Measurements from ENCODE around the gene ACTN4.

The ACTN4 gene

DNA sequence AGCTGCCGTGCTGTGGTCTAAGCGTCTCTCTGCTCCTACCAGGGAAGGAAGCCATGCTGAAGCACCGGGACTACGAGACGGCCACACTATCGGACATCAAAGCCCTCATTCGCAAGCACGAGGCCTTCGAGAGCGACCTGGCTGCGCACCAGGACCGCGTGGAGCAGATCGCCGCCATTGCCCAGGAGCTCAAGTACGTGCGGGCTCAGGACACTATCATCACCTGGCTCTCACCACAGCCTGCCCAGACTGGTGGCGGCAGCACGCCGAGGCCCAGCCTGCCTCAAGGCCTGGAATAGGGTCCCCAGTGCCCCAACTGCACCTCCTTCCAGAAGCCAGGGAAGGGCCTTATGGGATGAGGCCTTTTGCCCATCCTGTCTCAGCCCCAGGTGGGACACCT is 74.0 kb downstream of the ACTN4 start:
- in situ Hi-C loops (cut with HindIII; ENCODE audit: low sequenced_read_pairs): no loop called here
- H3K4me3 ChIP-seq (ENCODE audit: low read depth, low read length): no peak overlapping the region
- TF ChIP-seq, protein P1, sequence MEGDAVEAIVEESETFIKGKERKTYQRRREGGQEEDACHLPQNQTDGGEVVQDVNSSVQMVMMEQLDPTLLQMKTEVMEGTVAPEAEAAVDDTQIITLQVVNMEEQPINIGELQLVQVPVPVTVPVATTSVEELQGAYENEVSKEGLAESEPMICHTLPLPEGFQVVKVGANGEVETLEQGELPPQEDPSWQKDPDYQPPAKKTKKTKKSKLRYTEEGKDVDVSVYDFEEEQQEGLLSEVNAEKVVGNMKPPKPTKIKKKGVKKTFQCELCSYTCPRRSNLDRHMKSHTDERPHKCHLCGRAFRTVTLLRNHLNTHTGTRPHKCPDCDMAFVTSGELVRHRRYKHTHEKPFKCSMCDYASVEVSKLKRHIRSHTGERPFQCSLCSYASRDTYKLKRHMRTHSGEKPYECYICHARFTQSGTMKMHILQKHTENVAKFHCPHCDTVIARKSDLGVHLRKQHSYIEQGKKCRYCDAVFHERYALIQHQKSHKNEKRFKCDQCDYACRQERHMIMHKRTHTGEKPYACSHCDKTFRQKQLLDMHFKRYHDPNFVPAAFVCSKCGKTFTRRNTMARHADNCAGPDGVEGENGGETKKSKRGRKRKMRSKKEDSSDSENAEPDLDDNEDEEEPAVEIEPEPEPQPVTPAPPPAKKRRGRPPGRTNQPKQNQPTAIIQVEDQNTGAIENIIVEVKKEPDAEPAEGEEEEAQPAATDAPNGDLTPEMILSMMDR (IDR thresholded peaks at IDR 0.05; ENCODE audit: low read depth, low read length, missing control alignments): no peak

DNA sequence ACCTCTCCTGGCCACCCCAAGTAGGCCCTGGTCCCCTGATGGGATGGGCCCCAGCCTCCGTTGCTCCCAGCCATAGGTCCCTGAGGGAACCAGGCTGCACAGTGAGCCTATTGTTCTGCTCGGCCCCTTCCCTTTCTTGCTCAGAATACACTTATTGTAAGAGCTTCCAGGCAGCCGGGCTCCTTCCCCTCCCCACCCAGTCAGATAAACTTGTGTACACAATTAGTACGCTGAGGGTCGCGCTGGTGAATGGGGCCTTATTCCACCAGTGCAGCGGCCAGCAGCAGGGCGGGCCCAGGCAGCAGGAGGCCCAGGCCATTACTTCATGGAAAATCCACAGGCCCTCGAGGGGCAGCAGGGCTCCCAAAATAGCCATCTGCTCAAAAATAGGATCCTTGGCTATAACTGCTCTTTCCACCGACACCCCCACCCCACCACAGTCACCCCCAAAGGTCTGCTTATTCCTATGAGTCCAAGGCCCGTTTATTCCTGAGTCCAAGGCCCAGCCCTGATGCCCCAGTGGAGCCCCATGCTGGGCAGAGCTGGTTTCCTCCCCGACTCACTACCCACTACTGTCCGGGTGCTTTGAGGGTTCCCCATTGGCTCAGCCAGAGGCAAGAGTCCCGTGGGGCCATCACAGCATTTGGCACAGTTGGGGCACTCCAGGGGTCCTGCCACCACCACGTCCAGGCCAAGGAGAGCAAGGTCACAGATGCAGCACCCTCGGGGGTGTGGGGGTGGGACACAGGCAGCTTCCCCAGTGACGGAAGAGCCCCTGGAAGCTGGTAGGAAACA is 74.7 kb downstream of the ACTN4 start:
- no peak overlapping the region for H3K4me3 ChIP-seq (ENCODE audit: low read depth, low read length)
- TF ChIP-seq, protein P1 (IDR thresholded peaks at IDR 0.05; ENCODE audit: low read depth, low read length, missing control alignments): no peak
- no peak for DNase-seq (ENCODE audit: low read depth)
- in situ Hi-C loops (cut with HindIII; ENCODE audit: low sequenced_read_pairs): no loop called here

More for the DNA sequence above, 74.0 kb downstream of the ACTN4 start:
- DNase-seq (ENCODE audit: low read depth): no peak

DNA sequence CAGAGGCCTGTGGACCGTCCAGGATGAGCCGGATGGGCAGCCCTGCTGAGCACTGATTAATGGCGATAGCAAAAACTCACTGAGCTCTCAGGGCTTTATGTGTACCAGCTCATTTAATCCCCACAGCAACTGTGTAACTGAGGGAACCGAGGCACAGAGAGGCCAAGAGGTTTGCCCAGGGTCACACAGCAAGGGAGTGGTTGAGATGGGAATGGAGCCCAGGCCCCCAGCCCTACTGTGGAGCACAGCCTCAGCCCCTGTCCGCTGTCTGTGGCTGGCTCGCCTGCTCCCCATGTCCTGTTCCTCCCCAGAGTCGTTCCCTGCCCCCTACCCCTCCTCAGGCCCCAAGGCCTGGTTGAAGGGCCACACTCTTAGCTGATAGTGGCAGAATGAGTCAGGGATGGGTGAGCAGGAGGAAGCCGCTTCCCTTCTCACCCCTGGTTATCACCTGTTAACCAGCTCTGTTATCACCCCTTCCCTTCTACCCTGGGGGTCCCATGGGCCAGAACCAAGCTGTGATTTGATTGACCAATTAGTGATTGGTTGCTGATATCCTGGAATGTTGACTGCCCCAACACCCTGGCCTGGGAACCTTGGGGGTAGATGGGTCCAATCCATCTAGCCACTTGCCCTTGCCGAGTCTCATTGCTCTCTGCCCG is 75.6 kb downstream of the ACTN4 start:
- no peak overlapping the region for H3K4me3 ChIP-seq (ENCODE audit: low read depth, low read length)
- DNase-seq (ENCODE audit: low read depth): no peak
- in situ Hi-C loops (cut with HindIII; ENCODE audit: low sequenced_read_pairs): no loop called here
- TF ChIP-seq, protein P1 (IDR thresholded peaks at IDR 0.05; ENCODE audit: low read depth, low read length, missing control alignments): no peak

DNA sequence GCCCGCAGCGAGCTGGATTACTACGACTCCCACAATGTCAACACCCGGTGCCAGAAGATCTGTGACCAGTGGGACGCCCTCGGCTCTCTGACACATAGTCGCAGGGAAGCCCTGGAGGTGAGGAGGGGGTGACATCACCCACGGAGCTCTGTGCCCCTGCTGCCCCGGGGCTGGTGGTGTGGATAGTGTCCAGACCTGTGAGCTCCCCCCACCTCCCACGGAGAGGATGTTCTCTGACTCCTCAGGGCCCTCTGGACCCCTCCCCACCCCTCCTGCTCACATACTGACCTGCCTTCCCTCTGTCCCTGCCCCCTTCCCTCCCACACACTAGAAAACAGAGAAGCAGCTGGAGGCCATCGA is 76.1 kb downstream of the ACTN4 start:
- in situ Hi-C loops (cut with HindIII; ENCODE audit: low sequenced_read_pairs): no loop called here
- TF ChIP-seq, protein P1 (IDR thresholded peaks at IDR 0.05; ENCODE audit: low read depth, low read length, missing control alignments): no peak
- DNase-seq (ENCODE audit: low read depth): no peak
- no peak overlapping the region for H3K4me3 ChIP-seq (ENCODE audit: low read depth, low read length)

DNA sequence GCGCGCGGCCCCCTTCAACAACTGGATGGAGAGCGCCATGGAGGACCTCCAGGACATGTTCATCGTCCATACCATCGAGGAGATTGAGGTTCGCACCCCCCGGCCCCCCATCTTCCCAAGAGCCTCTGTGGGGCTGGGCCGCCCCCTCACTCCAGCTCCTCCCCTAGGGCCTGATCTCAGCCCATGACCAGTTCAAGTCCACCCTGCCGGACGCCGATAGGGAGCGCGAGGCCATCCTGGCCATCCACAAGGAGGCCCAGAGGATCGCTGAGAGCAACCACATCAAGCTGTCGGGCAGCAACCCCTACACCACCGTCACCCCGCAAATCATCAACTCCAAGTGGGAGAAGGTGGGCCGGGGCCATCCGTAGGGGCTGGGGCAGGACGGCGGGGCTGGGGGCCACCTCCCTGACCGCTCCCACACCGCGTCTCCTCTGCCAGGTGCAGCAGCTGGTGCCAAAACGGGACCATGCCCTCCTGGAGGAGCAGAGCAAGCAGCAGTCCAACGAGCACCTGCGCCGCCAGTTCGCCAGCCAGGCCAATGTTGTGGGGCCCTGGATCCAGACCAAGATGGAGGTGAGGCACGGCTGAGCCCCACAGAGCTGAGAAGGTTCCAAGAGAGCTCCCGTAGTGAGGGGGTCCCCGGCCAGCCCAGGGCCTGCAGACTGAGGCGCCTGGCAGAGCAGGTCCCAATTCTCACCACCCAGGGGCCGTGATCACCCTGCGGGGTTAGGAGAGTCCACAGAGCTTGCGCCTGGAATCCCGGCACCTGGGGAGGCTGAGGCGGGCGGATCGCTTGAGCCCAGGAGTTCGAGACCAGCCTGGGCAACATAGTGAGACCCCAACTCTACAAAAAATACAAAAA is 76.8 kb downstream of the ACTN4 start:
- no peak overlapping the region for H3K4me3 ChIP-seq (ENCODE audit: low read depth, low read length)
- in situ Hi-C loops (cut with HindIII; ENCODE audit: low sequenced_read_pairs): no loop called here
- no peak for DNase-seq (ENCODE audit: low read depth)
- TF ChIP-seq, protein P1 (IDR thresholded peaks at IDR 0.05; ENCODE audit: low read depth, low read length, missing control alignments): no peak

All from astrocyte of the cerebellum (primary cell).